Spinal cord (tissue), 10 donors: ENCODE measurements around the gene ARRB2. TPM values are rescaled to one million over a fixed set of nuclear protein-coding genes. Genes with fewer than 3 reads are reported as not detected.

Source experiments
- DNase-seq, 6 donors: peaks; one replicate each; pipeline versions ENCODE4 v3.0.0 to v3.0.0-alpha.2; 2013 to 2015; ENCODE audit warnings: low spot score in 6 of 6, low read depth in 4 of 6
- H3K27ac ChIP-seq: one replicate; pipeline ENCODE4 v1.5.1; 2013; ENCODE audit warnings: low read depth, low read length, control low read depth
- H3K27me3 ChIP-seq: one replicate; pipeline ENCODE4 v1.6.1; 2013; ENCODE audit warnings: low read length; ENCODE audit not compliant: control insufficient read depth, insufficient read depth
- H3K36me3 ChIP-seq: one replicate; pipeline ENCODE4 v1.6.1; 2013; ENCODE audit warnings: low read length; ENCODE audit not compliant: control insufficient read depth, insufficient read depth
- H3K4me1 ChIP-seq: one replicate; pipeline ENCODE4 v1.6.1; 2013; ENCODE audit warnings: low read length; ENCODE audit not compliant: control insufficient read depth, insufficient read depth
- H3K4me3 ChIP-seq: one replicate; pipeline ENCODE4 v1.5.1; 2013; ENCODE audit warnings: low read depth, low read length, control low read depth
- H3K9me3 ChIP-seq: one replicate; pipeline ENCODE4 v1.6.1; 2013; ENCODE audit warnings: low read length; ENCODE audit not compliant: control insufficient read depth, insufficient read depth
- WGBS: methylation state at CpG from one replicate; pipeline ENCODE4 v1.1.5; 2013; ENCODE audit warnings: missing lambda C conversion rate; ENCODE audit not compliant: insufficient coverage; 5-methylcytosine and 5-hydroxymethylcytosine counted together
- polyA plus RNA-seq, 2 donors: library from polyadenylated mRNA; unstranded; fragments of 120-200 nt; gene quantifications; one replicate each; pipeline ENCODE4 v1.2.1, GENCODE V29; 2013; ENCODE audit not compliant: insufficient read length in 2 of 2
- total RNA-seq, 2 donors: library from RNA; depleted of rRNA in 1 of 2; stranded (reverse); fragments of 120-200 nt in 1 of 2; fragments of >200 nt in 1 of 2; gene quantifications; one replicate each; pipeline versions ENCODE4 v1.2.3 to v1.2.4, GENCODE V29; 2013 to 2014
- donor health status: healthy.

Gene ARRB2
- total and polyA plus RNA-seq, 4 donors, result 21.2 to 105 (median 66.5) TPM

DNA sequence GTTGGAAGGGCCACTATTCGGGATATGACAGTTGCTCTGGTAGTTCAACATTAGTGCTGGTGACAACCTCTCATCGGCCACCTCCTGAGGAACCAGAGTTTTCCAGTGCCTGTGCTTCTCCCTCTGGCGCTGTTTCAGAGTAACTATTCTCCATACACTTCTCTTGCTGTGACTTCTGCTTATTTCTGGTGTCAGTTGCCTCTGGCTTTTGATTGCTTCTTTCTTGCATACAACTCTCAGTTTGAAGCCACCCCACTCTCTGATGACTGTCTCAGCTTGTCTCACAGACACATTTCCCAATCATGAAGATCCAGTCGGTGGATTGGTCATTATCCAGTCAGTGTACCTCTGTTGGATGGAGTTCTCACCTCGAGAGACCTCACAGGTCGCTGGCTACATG, 57.9 kb downstream of the ARRB2 start:
- 87% methylated on average over 6 of the region's 6 CpGs for WGBS
- Histone ChIP-seq H3K4me1 (peaks cover 10% of the 10 kb centered on the region), H3K36me3 (no peaks in the 10 kb centered on the region), H3K27me3 (peaks cover 3% of the 10 kb centered on the region), H3K9me3 (no peaks in the 10 kb centered on the region), H3K27ac (no peak overlapping the region), H3K4me3 (no peak overlapping the region)
- DNase-seq, result no peak

DNA sequence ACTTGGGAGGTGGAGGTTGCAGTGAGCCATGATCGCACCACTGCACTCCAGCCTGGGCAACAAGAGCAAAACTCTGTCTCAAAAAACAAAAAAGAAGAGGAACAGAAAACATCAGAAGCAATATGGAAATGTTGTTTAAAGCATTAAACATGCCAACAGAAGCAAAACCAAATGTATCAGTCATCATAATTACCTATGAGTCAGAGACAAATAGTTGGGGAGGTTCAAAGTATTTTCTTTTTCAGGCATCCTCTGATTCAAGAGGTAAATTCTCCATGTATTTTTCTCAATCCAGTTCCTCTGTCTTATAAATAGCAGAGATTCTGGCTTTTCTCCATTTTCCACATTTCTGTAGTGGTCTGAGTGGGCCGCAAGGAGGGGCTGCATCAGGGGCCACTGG, 59.2 kb downstream of the ARRB2 start:
- H3K27me3 ChIP-seq, result peaks cover 3% of the 10 kb centered on the region
- H3K4me3 ChIP-seq, result no peak overlapping the region
- 100% methylated on average over 1 of the region's 2 CpGs for WGBS
- no peaks in the 10 kb centered on the region for H3K36me3 ChIP-seq
- H3K27ac ChIP-seq, result no peak overlapping the region
- H3K9me3 ChIP-seq, result no peaks in the 10 kb centered on the region
- H3K4me1 ChIP-seq, result peaks cover 10% of the 10 kb centered on the region
- DNase-seq, result no peak

Other genes with a start within 250 kb of the ARRB2 start
- 10 to 100 TPM; 17.7 to 18.0 TPM for gene SPNS2, start 211.8 kb upstream of the ARRB2 start, total RNA-seq
- gene SPNS2, start 211.8 kb upstream of the ARRB2 start, polyA plus RNA-seq, result 10 to 100 TPM; 65.1 to 67.3 TPM
- 10 to 100 TPM; 19.5 to 30.9 TPM for gene MYBBP1A, start 155.2 kb upstream of the ARRB2 start, total RNA-seq
- gene MYBBP1A, start 155.2 kb upstream of the ARRB2 start, polyA plus RNA-seq, result 10 to 100 TPM; 36.5 to 38.9 TPM
- gene GGT6, start 150.1 kb upstream of the ARRB2 start, total RNA-seq, result not detected
- under 1 TPM in 1 of 2 donors, not detected in 1; 0.15 TPM for gene GGT6, start 150.1 kb upstream of the ARRB2 start, polyA plus RNA-seq
- 10 to 100 TPM in 1 of 2 donors, 1 to 10 TPM in 1; 5.1 to 33.9 TPM for gene SMTNL2, start 126.1 kb upstream of the ARRB2 start, total RNA-seq
- 10 to 100 TPM in 1 of 2 donors, 1 to 10 TPM in 1; 5.8 to 12.8 TPM for gene SMTNL2, start 126.1 kb upstream of the ARRB2 start, polyA plus RNA-seq
- gene ALOX15, start 69.0 kb upstream of the ARRB2 start, total RNA-seq, result 10 to 100 TPM in 1 of 2 donors, 1 to 10 TPM in 1; 3.0 to 16.3 TPM
- gene ALOX15, start 69.0 kb upstream of the ARRB2 start, polyA plus RNA-seq, result 10 to 100 TPM in 1 of 2 donors, 1 to 10 TPM in 1; 3.9 to 13.5 TPM
- 10 to 100 TPM; 20.5 to 22.4 TPM for gene PELP1, start 6.5 kb upstream of the ARRB2 start, total RNA-seq
- gene PELP1, start 6.5 kb upstream of the ARRB2 start, polyA plus RNA-seq, result 10 to 100 TPM; 60.7 to 70.8 TPM
- 10 to 100 TPM in 1 of 2 donors, 1 to 10 TPM in 1; 9.5 to 32.1 TPM for gene MED11, start 20.8 kb downstream of the ARRB2 start, total RNA-seq
- gene MED11, start 20.8 kb downstream of the ARRB2 start, polyA plus RNA-seq, result 10 to 100 TPM; 27.3 to 27.4 TPM
- gene ZMYND15, start 29.2 kb downstream of the ARRB2 start, total RNA-seq, result 1 to 10 TPM in 1 of 2 donors, under 1 TPM in 1; 0.89 to 2.0 TPM
- gene ZMYND15, start 29.2 kb downstream of the ARRB2 start, polyA plus RNA-seq, result 1 to 10 TPM; 1.4 to 2.5 TPM
- gene CXCL16, start 29.3 kb downstream of the ARRB2 start, total RNA-seq, result 1 to 10 TPM; 7.5 to 8.0 TPM
- gene CXCL16, start 29.3 kb downstream of the ARRB2 start, polyA plus RNA-seq, result 10 to 100 TPM; 18.4 to 18.8 TPM
- not detected for gene TM4SF5, start 61.3 kb downstream of the ARRB2 start, total RNA-seq
- gene TM4SF5, start 61.3 kb downstream of the ARRB2 start, polyA plus RNA-seq, result not detected
- gene VMO1, start 75.7 kb downstream of the ARRB2 start, total RNA-seq, result 1 to 10 TPM in 1 of 2 donors, under 1 TPM in 1; 0.99 to 2.0 TPM
- gene VMO1, start 75.7 kb downstream of the ARRB2 start, polyA plus RNA-seq, result 1 to 10 TPM; 2.0 to 2.7 TPM
- not detected for gene GLTPD2, start 78.3 kb downstream of the ARRB2 start, total RNA-seq
- gene GLTPD2, start 78.3 kb downstream of the ARRB2 start, polyA plus RNA-seq, result 1 to 10 TPM; 3.5 to 5.2 TPM
- gene PSMB6, start 85.5 kb downstream of the ARRB2 start, total RNA-seq, result 100 to 1,000 TPM in 1 of 2 donors, 10 to 100 TPM in 1; 94.1 to 146 TPM
- gene PSMB6, start 85.5 kb downstream of the ARRB2 start, polyA plus RNA-seq, result 100 to 1,000 TPM; 143 to 147 TPM
- gene PLD2, start 96.5 kb downstream of the ARRB2 start, total RNA-seq, result 10 to 100 TPM; 14.2 to 42.8 TPM
- gene PLD2, start 96.5 kb downstream of the ARRB2 start, polyA plus RNA-seq, result 10 to 100 TPM; 29.8 to 46.9 TPM
- 10 to 100 TPM; 33.5 to 35.0 TPM for gene MINK1, start 122.7 kb downstream of the ARRB2 start, total RNA-seq
- gene MINK1, start 122.7 kb downstream of the ARRB2 start, polyA plus RNA-seq, result 10 to 100 TPM; 67.2 to 86.2 TPM
- gene C17orf107, start 188.9 kb downstream of the ARRB2 start, total RNA-seq, result 1 to 10 TPM; 1.9 to 4.7 TPM
- 1 to 10 TPM; 2.8 to 3.7 TPM for gene C17orf107, start 188.9 kb downstream of the ARRB2 start, polyA plus RNA-seq
- gene CHRNE, start 192.5 kb downstream of the ARRB2 start, total RNA-seq, result under 1 TPM; 0.69 to 0.99 TPM
- 1 to 10 TPM; 1.1 to 1.9 TPM for gene CHRNE, start 192.5 kb downstream of the ARRB2 start, polyA plus RNA-seq
- under 1 TPM in 1 of 2 donors, not detected in 1; 0.06 TPM for gene GP1BA, start 221.6 kb downstream of the ARRB2 start, total RNA-seq
- 1 to 10 TPM in 1 of 2 donors, under 1 TPM in 1; 0.57 to 1.6 TPM for gene GP1BA, start 221.6 kb downstream of the ARRB2 start, polyA plus RNA-seq
- gene SLC25A11, start 229.4 kb downstream of the ARRB2 start, total RNA-seq, result 10 to 100 TPM; 57.2 to 63.0 TPM
- gene SLC25A11, start 229.4 kb downstream of the ARRB2 start, polyA plus RNA-seq, result 10 to 100 TPM; 84.0 to 95.2 TPM
- 10 to 100 TPM; 23.5 to 72.5 TPM for gene RNF167, start 229.6 kb downstream of the ARRB2 start, total RNA-seq
- 100 to 1,000 TPM; 113 to 133 TPM for gene RNF167, start 229.6 kb downstream of the ARRB2 start, polyA plus RNA-seq
- gene PFN1, start 237.9 kb downstream of the ARRB2 start, total RNA-seq, result 100 to 1,000 TPM in 1 of 2 donors, 10 to 100 TPM in 1; 95.4 to 191 TPM
- gene PFN1, start 237.9 kb downstream of the ARRB2 start, polyA plus RNA-seq, result 100 to 1,000 TPM; 296 to 299 TPM
- gene ENO3, start 240.5 kb downstream of the ARRB2 start, total RNA-seq, result 1 to 10 TPM; 4.9 to 7.3 TPM
- gene ENO3, start 240.5 kb downstream of the ARRB2 start, polyA plus RNA-seq, result 10 to 100 TPM in 1 of 2 donors, 1 to 10 TPM in 1; 8.1 to 17.1 TPM